LNCAP (cell line): ENCODE measurements around the gene ELMO1.

Experiments
- CTCF ChIP-seq: fragments of 450-650 bp; IDR thresholded peaks from 2 replicates; pipeline ENCODE4 v1.5.1; 2017; ENCODE audit warnings: mild to moderate bottlenecking

The ELMO1 gene

GRCh38 chr7:37074370-37074769, 374.3 kb downstream of the ELMO1 start:
- TF ChIP-seq CTCF: no peak

GRCh38 chr7:37071124-37071523, 377.5 kb downstream of the ELMO1 start:
- TF ChIP-seq CTCF: no peak

GRCh38 chr7:37070471-37070870, 378.2 kb downstream of the ELMO1 start:
- TF ChIP-seq CTCF: no peak

GRCh38 chr7:37070031-37070430, 378.6 kb downstream of the ELMO1 start:
- TF ChIP-seq CTCF: no peak

GRCh38 chr7:37069336-37069735, 379.3 kb downstream of the ELMO1 start:
- no peak for TF ChIP-seq CTCF

- TF ChIP-seq CTCF: no peak
Measured at GRCh38 chr7:37068902-37069301, 379.8 kb downstream of the ELMO1 start.

GRCh38 chr7:37068038-37068437, 380.6 kb downstream of the ELMO1 start:
- TF ChIP-seq CTCF: no peak

- TF ChIP-seq CTCF: no peak
Measured at GRCh38 chr7:37065779-37066271, 382.8 kb downstream of the ELMO1 start.
